Activated naive CD8-positive, alpha-beta T cell treated with anti-CD3 and anti-CD28 coated beads for 36 hours (primary cell): ENCODE data around the gene ELL. TPM values are rescaled to one million over a fixed set of nuclear protein-coding genes. Genes with fewer than 3 reads are reported as not detected.
A peak's percentile ranks its signal among the peaks of the same experiment; 100 is the strongest.
"Not testable (repeated sequence)": the region's sequence is repeated elsewhere in the genome, so short reads cannot be mapped to it uniquely, and the experiment has no call there.

ENCODE experiments used
- DNase-seq: peaks from one replicate; pipeline ENCODE4 v3.0.0; 2021
- H3K27ac Mint-ChIP-seq: one replicate; pipeline ENCODE4 v1.8.0; 2022; ENCODE audit warnings: mild to moderate bottlenecking, moderate library complexity, mixed read lengths
- H3K27me3 Mint-ChIP-seq: one replicate; pipeline ENCODE4 v1.8.0; 2022; ENCODE audit warnings: mild to moderate bottlenecking, mixed read lengths
- H3K36me3 Mint-ChIP-seq: one replicate; pipeline ENCODE4 v1.8.0; 2021; ENCODE audit warnings: mild to moderate bottlenecking, mixed read lengths
- H3K4me1 Mint-ChIP-seq: one replicate; pipeline ENCODE4 v1.8.0; 2021; ENCODE audit warnings: mixed read lengths
- H3K4me3 Mint-ChIP-seq: one replicate; pipeline ENCODE4 v1.8.0; 2022; ENCODE audit warnings: mild to moderate bottlenecking, moderate library complexity, mixed read lengths
- H3K9me3 Mint-ChIP-seq: one replicate; pipeline ENCODE4 v1.8.0; 2022; ENCODE audit warnings: mixed read lengths
- total RNA-seq, 2 experiments: library from RNA; stranded (reverse); gene quantifications; one replicate each; pipeline ENCODE4 v1.2.3, GENCODE V29; 2021

Gene ELL
- total RNA-seq, 2 experiments from 2014 or later: 20.0 to 21.0 TPM

GRCh38 chr19:18540200-18540599 is 18.3 kb upstream of the ELL start:
- not testable (repeated sequence) for H3K9me3 Mint-ChIP-seq, H3K4me3 Mint-ChIP-seq, H3K27me3 Mint-ChIP-seq, DNase-seq, H3K27ac Mint-ChIP-seq
- Mint-ChIP-seq H3K4me1 (peaks cover 12% of the 10 kb centered on the region), H3K36me3 (peaks cover 13% of the 10 kb centered on the region)

GRCh38 chr19:18539372-18539771 is 17.5 kb upstream of the ELL start:
- Mint-ChIP-seq H3K36me3 (peaks cover 13% of the 10 kb centered on the region), H3K9me3 (no peaks in the 10 kb centered on the region), H3K27ac (no peak overlapping the region)

GRCh38 chr19:18538115-18538514 is 16.2 kb upstream of the ELL start:
- no peaks in the 10 kb centered on the region for H3K27me3 Mint-ChIP-seq
- no peak overlapping the region for H3K4me3 Mint-ChIP-seq
- H3K36me3 Mint-ChIP-seq: peaks cover 13% of the 10 kb centered on the region
- DNase-seq: no peak
- no peak overlapping the region for H3K27ac Mint-ChIP-seq
- peaks cover 5% of the 10 kb centered on the region for H3K4me1 Mint-ChIP-seq
- H3K9me3 Mint-ChIP-seq: no peaks in the 10 kb centered on the region

More at GRCh38 chr19:18539372-18539771, 17.5 kb upstream of the ELL start:
- no peaks in the 10 kb centered on the region for H3K27me3 Mint-ChIP-seq
- no peak for DNase-seq
- no peak overlapping the region for H3K4me3 Mint-ChIP-seq
- peaks cover 12% of the 10 kb centered on the region for H3K4me1 Mint-ChIP-seq

- no peak for DNase-seq
- Mint-ChIP-seq H3K4me1 (peaks cover 2% of the 10 kb centered on the region), H3K9me3 (no peaks in the 10 kb centered on the region), H3K27me3 (no peaks in the 10 kb centered on the region), H3K36me3 (peaks cover 10% of the 10 kb centered on the region), H3K27ac (no peak overlapping the region), H3K4me3 (no peak overlapping the region)
Measured at GRCh38 chr19:18537431-18537830, 15.6 kb upstream of the ELL start.

- H3K4me1 Mint-ChIP-seq: no peaks in the 10 kb centered on the region
- H3K4me3 Mint-ChIP-seq: no peak overlapping the region
- no peaks in the 10 kb centered on the region for H3K27me3 Mint-ChIP-seq
- no peaks in the 10 kb centered on the region for H3K9me3 Mint-ChIP-seq
- no peak overlapping the region for H3K27ac Mint-ChIP-seq
- peaks cover 9% of the 10 kb centered on the region for H3K36me3 Mint-ChIP-seq
- no peak for DNase-seq
Measured at GRCh38 chr19:18536475-18536874, 14.6 kb upstream of the ELL start.

GRCh38 chr19:18533058-18533457 is 11.2 kb upstream of the ELL start:
- Mint-ChIP-seq H3K4me1 (no peaks in the 10 kb centered on the region), H3K27me3 (no peaks in the 10 kb centered on the region), H3K36me3 (peaks cover 6% of the 10 kb centered on the region), H3K4me3 (no peak overlapping the region), H3K27ac (no peak overlapping the region), H3K9me3 (no peaks in the 10 kb centered on the region)
- DNase-seq: no peak

GRCh38 chr19:18532168-18532890 is 10.5 kb upstream of the ELL start:
- H3K4me1 Mint-ChIP-seq: no peaks in the 10 kb centered on the region
- H3K27ac Mint-ChIP-seq: no peak overlapping the region
- H3K9me3 Mint-ChIP-seq: no peaks in the 10 kb centered on the region
- H3K4me3 Mint-ChIP-seq: no peak overlapping the region
- no peak for DNase-seq
- H3K36me3 Mint-ChIP-seq: peaks cover 6% of the 10 kb centered on the region
- H3K27me3 Mint-ChIP-seq: no peaks in the 10 kb centered on the region

GRCh38 chr19:18531485-18531884 is 9.6 kb upstream of the ELL start:
- no peak for DNase-seq
- no peak overlapping the region for H3K27ac Mint-ChIP-seq

GRCh38 chr19:18529782-18530181 is 7.9 kb upstream of the ELL start:
- H3K9me3 Mint-ChIP-seq: no peaks in the 10 kb centered on the region
- no peak overlapping the region for H3K4me3 Mint-ChIP-seq
- no peaks in the 10 kb centered on the region for H3K36me3 Mint-ChIP-seq
- no peak for DNase-seq
- no peak overlapping the region for H3K27ac Mint-ChIP-seq
- H3K27me3 Mint-ChIP-seq: no peaks in the 10 kb centered on the region
- H3K4me1 Mint-ChIP-seq: no peaks in the 10 kb centered on the region

More at GRCh38 chr19:18531485-18531884, 9.6 kb upstream of the ELL start:
- no peak overlapping the region for H3K4me3 Mint-ChIP-seq
- H3K9me3 Mint-ChIP-seq: no peaks in the 10 kb centered on the region
- peaks cover 1% of the 10 kb centered on the region for H3K36me3 Mint-ChIP-seq
- H3K4me1 Mint-ChIP-seq: no peaks in the 10 kb centered on the region
- no peaks in the 10 kb centered on the region for H3K27me3 Mint-ChIP-seq

- Mint-ChIP-seq H3K36me3 (no peaks in the 10 kb centered on the region), H3K27me3 (no peaks in the 10 kb centered on the region), H3K9me3 (no peaks in the 10 kb centered on the region), H3K4me3 (no peak overlapping the region), H3K4me1 (peaks cover 2% of the 10 kb centered on the region), H3K27ac (no peak overlapping the region)
- no peak for DNase-seq
Measured at GRCh38 chr19:18526316-18526715, 4.4 kb upstream of the ELL start.

- no peak overlapping the region for H3K27ac Mint-ChIP-seq
- H3K4me3 Mint-ChIP-seq: no peak overlapping the region
- H3K4me1 Mint-ChIP-seq: peaks cover 3% of the 10 kb centered on the region
Measured at GRCh38 chr19:18523841-18524240, 2.0 kb upstream of the ELL start.

GRCh38 chr19:18522862-18523440 is 1.1 kb upstream of the ELL start:
- peak overlapping the region; percentile 92 for H3K27ac Mint-ChIP-seq
- H3K9me3 Mint-ChIP-seq, H3K27me3 Mint-ChIP-seq, H3K36me3 Mint-ChIP-seq, H3K4me1 Mint-ChIP-seq, DNase-seq: not testable (repeated sequence)
- H3K4me3 Mint-ChIP-seq: peak overlapping the region; percentile 96

More at GRCh38 chr19:18523841-18524240, 2.0 kb upstream of the ELL start:
- Mint-ChIP-seq H3K9me3 (no peaks in the 10 kb centered on the region), H3K36me3 (no peaks in the 10 kb centered on the region), H3K27me3 (no peaks in the 10 kb centered on the region)
- no peak for DNase-seq

- peak overlapping the region; percentile 96 for H3K4me3 Mint-ChIP-seq
- peak overlapping the region; percentile 92 for H3K27ac Mint-ChIP-seq
- DNase-seq: peak; percentile 100
- H3K27me3 Mint-ChIP-seq: no peaks in the 10 kb centered on the region
- H3K4me1 Mint-ChIP-seq: peaks cover 3% of the 10 kb centered on the region
- no peaks in the 10 kb centered on the region for H3K36me3 Mint-ChIP-seq
- H3K9me3 Mint-ChIP-seq: no peaks in the 10 kb centered on the region
Measured at GRCh38 chr19:18522124-18522861, 423 bp upstream of the ELL start.

GRCh38 chr19:18520848-18521691 is 800 bp downstream of the ELL start:
- Mint-ChIP-seq H3K9me3 (no peaks in the 10 kb centered on the region), H3K4me1 (peaks cover 7% of the 10 kb centered on the region), H3K27ac (peak overlapping the region; percentile 88), H3K27me3 (no peaks in the 10 kb centered on the region), H3K4me3 (peak overlapping the region; percentile 96), H3K36me3 (no peaks in the 10 kb centered on the region)
- peak; percentile 38 for DNase-seq
